Measurements from ENCODE around the gene TSHZ1.

DNA sequence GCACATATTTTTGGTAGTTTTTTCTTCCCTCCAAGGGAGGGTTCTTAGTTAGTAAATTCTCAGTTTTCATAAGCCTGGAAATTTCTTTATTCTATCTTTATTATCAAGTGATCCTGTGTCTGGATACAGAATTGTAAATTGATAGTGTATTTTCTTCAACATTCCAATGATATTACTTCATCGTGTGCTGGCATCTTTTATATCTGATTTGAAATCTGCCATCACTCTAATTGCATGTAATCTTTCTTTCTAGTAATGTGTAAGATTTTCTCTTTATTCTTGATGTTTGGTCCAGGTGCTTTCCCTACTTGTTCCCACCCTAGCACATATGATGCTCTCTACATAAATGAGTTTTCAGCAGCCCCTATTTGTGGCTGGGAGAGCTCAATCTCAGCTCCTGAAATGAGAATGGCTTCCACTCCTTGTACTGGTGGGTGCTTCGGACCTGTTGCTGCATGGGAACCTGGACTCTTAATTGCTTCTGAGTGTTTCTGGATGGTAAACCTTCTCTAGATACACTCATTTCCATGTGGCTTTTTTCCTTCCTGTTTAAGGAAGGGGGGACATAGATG, 114.2 kb downstream of the TSHZ1 start:
- TF ChIP-seq, protein P1, sequence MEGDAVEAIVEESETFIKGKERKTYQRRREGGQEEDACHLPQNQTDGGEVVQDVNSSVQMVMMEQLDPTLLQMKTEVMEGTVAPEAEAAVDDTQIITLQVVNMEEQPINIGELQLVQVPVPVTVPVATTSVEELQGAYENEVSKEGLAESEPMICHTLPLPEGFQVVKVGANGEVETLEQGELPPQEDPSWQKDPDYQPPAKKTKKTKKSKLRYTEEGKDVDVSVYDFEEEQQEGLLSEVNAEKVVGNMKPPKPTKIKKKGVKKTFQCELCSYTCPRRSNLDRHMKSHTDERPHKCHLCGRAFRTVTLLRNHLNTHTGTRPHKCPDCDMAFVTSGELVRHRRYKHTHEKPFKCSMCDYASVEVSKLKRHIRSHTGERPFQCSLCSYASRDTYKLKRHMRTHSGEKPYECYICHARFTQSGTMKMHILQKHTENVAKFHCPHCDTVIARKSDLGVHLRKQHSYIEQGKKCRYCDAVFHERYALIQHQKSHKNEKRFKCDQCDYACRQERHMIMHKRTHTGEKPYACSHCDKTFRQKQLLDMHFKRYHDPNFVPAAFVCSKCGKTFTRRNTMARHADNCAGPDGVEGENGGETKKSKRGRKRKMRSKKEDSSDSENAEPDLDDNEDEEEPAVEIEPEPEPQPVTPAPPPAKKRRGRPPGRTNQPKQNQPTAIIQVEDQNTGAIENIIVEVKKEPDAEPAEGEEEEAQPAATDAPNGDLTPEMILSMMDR (IDR thresholded peaks at IDR 0.05): no peak
- TF ChIP-seq POLR2A (IDR thresholded peaks at IDR 0.05): no peak
